Gastroesophageal sphincter (tissue), 4 donors: ENCODE measurements around the gene CD96. TPM values are rescaled to one million over a fixed set of nuclear protein-coding genes. Genes with fewer than 3 reads are reported as not detected.

ENCODE experiments used
- ATAC-seq: fragments of 150-250 bp; one replicate; pipeline ENCODE4 v1.9.1; 2016; ENCODE audit warnings: mild to moderate bottlenecking, moderate library complexity
- H3K27ac ChIP-seq, 4 donors: fragments of 200-600 bp; sonication (generic) in 3 of 4; 1 replicate in 3 of 4; 2 replicates in 1 of 4; pipeline ENCODE4 v1.5.1; 2016 to 2019
- H3K27me3 ChIP-seq: fragments of 200-600 bp; sonication (generic); one replicate; pipeline ENCODE4 v1.5.1; 2019
- H3K36me3 ChIP-seq, 2 donors: fragments of 200-600 bp; sonication (generic); one replicate each; pipeline ENCODE4 v1.5.1; 2019; ENCODE audit warnings: control low read depth in 1 of 2
- H3K4me1 ChIP-seq, 3 donors: fragments of 200-600 bp; sonication (generic); 1 replicate in 2 of 3; 2 replicates in 1 of 3; pipeline ENCODE4 v1.5.1; 2016 to 2019; ENCODE audit warnings: control low read depth in 2 of 3
- H3K4me3 ChIP-seq, 2 donors: fragments of 200-600 bp; sonication (generic); one replicate each; pipeline ENCODE4 v1.5.1; 2019; ENCODE audit warnings: mild to moderate bottlenecking in 1 of 2, moderate library complexity in 1 of 2
- H3K9me3 ChIP-seq, 3 donors: fragments of 200-600 bp; sonication (generic); one replicate each; pipeline ENCODE4 v1.5.1; 2017 to 2019; ENCODE audit warnings: control low read depth in 2 of 3
- EP300 ChIP-seq: sonication (generic); formaldehyde crosslinking; IDR thresholded peaks from one replicate; pipeline ENCODE4 v1.6.1; 2017; ENCODE audit warnings: antibody characterized with exemption, mild to moderate bottlenecking
- POLR2A ChIP-seq, 2 donors: fragments of 450-650 bp; IDR thresholded peaks; one replicate each; pipeline ENCODE4 v1.6.1; 2017; ENCODE audit warnings: antibody characterized with exemption in 2 of 2, mild to moderate bottlenecking in 2 of 2, moderate library complexity in 1 of 2
- POLR2AphosphoS5 ChIP-seq: sonication (generic); formaldehyde crosslinking; IDR thresholded peaks from one replicate; pipeline ENCODE4 v1.6.1; 2017; ENCODE audit warnings: antibody characterized with exemption
- WGBS, 2 donors: methylation state at CpG; one replicate each; pipeline ENCODE4 v1.1.5; 2018; ENCODE audit warnings: low coverage in 1 of 2; 5-methylcytosine and 5-hydroxymethylcytosine counted together
- total RNA-seq, 4 donors: library from RNA; depleted of rRNA; stranded (reverse); fragments of >200 nt; gene quantifications; one replicate each; pipeline ENCODE4 v1.1.0, GENCODE V29; 2016
- TF ChIP-seq, protein P1 (sequence below), 4 experiments: fragments of 200-600 bp in 2 of 4; fragments of 450-650 bp in 2 of 4; sonication (generic) in 1 of 4; IDR thresholded peaks; one replicate each; pipeline ENCODE4 v1.5.1; 2017 to 2019; ENCODE audit warnings: antibody characterized with exemption in 4 of 4, mild to moderate bottlenecking in 2 of 4, moderate library complexity in 2 of 4

Gene CD96
- total RNA-seq, 4 donors from 2014 or later: 0.19 to 1.2 (median 1.0) TPM

DNA sequence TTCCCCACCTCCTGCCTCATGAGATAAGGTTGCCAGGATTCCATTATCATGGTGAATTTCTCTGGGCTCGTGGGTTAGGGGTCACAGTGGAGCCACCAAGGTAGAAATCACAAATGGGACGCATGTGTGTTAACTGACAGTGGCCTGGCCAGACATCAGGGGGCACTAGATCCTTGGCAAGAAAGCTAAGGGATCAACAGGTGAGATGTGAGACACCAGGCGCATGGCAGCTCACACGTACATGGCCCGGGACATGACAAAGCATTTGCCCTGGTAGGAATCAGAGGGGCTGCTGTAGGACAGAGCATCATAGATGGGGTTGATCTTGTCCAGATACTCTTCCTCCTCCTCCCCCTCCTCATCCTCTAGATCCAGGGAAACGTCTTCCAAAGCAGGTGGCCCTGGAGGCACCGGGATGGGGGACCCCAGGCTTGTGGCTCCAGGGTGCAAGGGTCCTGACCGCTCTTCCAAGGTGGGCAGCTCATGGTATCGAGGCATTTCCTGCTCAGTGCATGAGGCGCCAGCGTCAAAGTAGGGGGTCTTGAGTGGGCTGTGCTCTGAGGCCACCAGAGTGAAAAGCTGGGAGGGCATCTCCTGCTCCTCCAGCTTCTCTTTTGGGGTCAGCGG lies 28.5 kb downstream of the CD96 start:
- WGBS, 2 donors: 90 to 93% methylated on average over 2 of the region's 12 CpGs
- Histone ChIP-seq H3K27ac (no peak overlapping the region), H3K27me3 (no peaks in the 10 kb centered on the region), H3K4me3 (no peak overlapping the region), H3K4me1 (no peaks in the 10 kb centered on the region), H3K36me3 (no peaks in the 10 kb centered on the region), H3K9me3 (no peaks in the 10 kb centered on the region)
- TF ChIP-seq POLR2AphosphoS5: no peak
- no peak for ATAC-seq

DNA sequence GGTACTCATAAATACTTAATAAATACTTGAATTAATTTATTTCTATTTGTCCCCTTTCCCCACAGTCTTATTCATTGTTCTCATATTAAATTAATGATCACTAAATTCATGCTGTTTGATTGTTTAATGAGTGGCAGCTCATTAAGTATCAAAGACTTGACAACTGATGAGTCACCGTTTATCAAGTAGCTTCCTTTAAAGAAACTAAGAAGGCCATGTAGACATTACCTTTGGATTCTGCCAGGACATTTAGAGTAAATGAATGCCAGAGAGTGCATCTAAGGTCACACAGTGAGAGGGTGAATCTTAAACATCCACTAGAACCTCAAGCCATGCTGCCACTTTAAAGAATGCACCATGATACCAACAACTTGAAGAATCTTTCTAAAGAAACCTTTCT lies 29.3 kb downstream of the CD96 start:
- Histone ChIP-seq H3K4me3 (no peak overlapping the region), H3K4me1 (no peaks in the 10 kb centered on the region), H3K9me3 (no peaks in the 10 kb centered on the region), H3K27me3 (no peaks in the 10 kb centered on the region), H3K36me3 (no peaks in the 10 kb centered on the region), H3K27ac (no peak overlapping the region)
- TF ChIP-seq POLR2A (IDR thresholded peaks at IDR 0.05) (no peak), EP300 (no peak), POLR2AphosphoS5 (no peak)
- TF ChIP-seq, protein P1, sequence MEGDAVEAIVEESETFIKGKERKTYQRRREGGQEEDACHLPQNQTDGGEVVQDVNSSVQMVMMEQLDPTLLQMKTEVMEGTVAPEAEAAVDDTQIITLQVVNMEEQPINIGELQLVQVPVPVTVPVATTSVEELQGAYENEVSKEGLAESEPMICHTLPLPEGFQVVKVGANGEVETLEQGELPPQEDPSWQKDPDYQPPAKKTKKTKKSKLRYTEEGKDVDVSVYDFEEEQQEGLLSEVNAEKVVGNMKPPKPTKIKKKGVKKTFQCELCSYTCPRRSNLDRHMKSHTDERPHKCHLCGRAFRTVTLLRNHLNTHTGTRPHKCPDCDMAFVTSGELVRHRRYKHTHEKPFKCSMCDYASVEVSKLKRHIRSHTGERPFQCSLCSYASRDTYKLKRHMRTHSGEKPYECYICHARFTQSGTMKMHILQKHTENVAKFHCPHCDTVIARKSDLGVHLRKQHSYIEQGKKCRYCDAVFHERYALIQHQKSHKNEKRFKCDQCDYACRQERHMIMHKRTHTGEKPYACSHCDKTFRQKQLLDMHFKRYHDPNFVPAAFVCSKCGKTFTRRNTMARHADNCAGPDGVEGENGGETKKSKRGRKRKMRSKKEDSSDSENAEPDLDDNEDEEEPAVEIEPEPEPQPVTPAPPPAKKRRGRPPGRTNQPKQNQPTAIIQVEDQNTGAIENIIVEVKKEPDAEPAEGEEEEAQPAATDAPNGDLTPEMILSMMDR (IDR thresholded peaks at IDR 0.05): no peak
- no peak for ATAC-seq
- WGBS, 2 donors: 67 to 89% methylated on average over 1 of the region's 1 CpG

DNA sequence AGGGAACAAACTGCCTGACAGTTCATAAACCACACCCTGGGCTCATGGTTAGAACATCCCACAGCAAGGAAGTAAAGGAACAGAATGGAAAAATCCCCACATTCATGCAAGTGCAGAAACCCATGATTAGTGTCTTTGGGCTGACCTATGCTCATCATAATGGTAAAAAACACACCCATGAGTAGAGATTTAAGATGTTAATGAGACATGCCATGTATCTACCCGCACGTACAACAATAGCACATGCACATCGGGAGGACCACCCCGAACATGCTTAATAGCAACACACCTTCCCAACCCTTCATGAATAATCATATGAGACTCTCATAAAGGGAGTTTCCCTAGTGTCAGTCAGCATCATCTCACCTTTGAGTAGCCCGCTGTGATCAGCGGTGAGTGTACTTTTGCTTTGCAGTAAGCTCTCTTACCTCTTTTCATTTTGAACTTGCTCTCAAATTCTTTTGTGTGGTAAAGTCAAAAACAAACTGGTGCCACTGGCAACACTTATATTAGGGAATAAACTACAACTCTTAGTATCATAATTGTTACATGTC lies 30.0 kb downstream of the CD96 start:
- no peak overlapping the region for H3K4me3 ChIP-seq
- no peak for ATAC-seq
- no peaks in the 10 kb centered on the region for H3K9me3 ChIP-seq
- TF ChIP-seq POLR2AphosphoS5: no peak
- no peak for TF ChIP-seq POLR2A (IDR thresholded peaks at IDR 0.05)
- TF ChIP-seq, protein P1 (IDR thresholded peaks at IDR 0.05): no peak
- TF ChIP-seq EP300: no peak
- H3K27me3 ChIP-seq: no peaks in the 10 kb centered on the region
- H3K27ac ChIP-seq: no peak overlapping the region
- no peaks in the 10 kb centered on the region for H3K36me3 ChIP-seq
- WGBS, 2 donors: 95 to 98% methylated on average over 6 of the region's 6 CpGs
- H3K4me1 ChIP-seq: no peaks in the 10 kb centered on the region

DNA sequence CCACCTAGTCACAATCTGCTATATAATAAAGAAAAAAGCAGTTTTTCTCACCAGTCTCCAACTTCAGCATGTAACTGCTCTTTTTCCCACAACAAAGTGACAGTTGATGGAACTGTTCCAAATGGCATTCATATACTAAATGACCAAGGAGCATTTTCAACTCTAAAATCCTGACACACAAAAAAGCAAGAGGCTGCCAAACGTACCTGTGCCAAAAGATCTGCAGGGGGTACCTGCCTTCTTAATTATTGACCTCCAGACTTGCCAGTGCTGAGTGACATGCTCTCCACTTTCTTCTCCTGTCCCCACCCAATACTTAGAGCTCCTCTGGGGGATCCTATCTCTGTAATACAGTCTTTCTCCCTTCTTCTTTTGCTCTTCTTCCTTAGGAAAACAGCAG lies 35.1 kb downstream of the CD96 start:
- no peak overlapping the region for H3K4me3 ChIP-seq
- ATAC-seq: no peak
- no peaks in the 10 kb centered on the region for H3K4me1 ChIP-seq
- no peaks in the 10 kb centered on the region for H3K27me3 ChIP-seq
- TF ChIP-seq EP300 (no peak), POLR2AphosphoS5 (no peak), POLR2A (IDR thresholded peaks at IDR 0.05) (no peak)
- TF ChIP-seq, protein P1 (IDR thresholded peaks at IDR 0.05): no peak
- H3K36me3 ChIP-seq: no peaks in the 10 kb centered on the region
- 38 to 39% methylated on average over 1 of the region's 1 CpG for WGBS, 2 donors
- H3K27ac ChIP-seq: no peak overlapping the region
- no peaks in the 10 kb centered on the region for H3K9me3 ChIP-seq

DNA sequence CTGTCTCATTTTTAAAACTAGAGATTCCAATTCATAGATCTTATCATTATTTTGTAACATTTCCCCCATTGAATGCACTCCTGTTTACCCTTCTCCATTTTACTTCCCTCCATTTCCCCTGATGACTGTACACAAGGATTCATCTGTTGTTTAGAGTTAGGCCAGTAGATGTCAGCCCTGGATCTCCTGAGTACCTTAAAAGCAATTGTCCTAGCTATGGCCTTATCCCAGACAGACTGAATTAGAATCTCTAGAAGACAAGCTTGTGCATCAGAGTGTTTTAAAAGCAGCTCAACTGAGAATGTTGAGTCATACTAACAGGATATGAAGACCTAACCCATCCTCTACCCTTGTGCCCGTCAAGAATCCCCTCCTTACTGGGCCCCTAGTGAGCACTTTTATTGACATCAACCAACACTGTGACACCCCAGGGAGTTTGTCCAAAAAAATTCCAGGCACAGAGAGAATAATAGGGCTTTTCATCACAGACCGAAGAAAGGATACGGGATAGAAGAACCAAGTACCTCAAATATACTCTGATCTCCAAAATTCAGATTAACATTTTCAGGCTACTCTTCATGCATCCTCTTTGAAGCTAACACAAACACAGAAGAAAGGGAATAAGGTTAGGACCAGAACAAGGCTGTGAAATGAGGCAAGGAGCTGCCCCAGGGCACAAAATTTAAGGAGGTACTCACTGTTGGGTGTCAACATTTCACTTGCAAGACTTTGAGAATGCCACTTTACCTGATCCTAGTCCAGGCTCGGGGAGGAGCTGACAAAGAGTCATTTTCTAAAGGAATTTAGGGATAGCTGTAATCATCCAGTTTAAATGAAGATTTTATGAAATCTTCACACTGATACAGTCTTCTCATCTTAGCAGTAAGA lies 36.0 kb downstream of the CD96 start:
- no peak overlapping the region for H3K4me3 ChIP-seq
- no peaks in the 10 kb centered on the region for H3K4me1 ChIP-seq
- WGBS, 2 donors: 71 to 79% methylated on average over 4 of the region's 4 CpGs
- no peaks in the 10 kb centered on the region for H3K27me3 ChIP-seq
- H3K9me3 ChIP-seq: no peaks in the 10 kb centered on the region
- TF ChIP-seq POLR2AphosphoS5 (no peak), POLR2A (IDR thresholded peaks at IDR 0.05) (no peak), EP300 (no peak)
- TF ChIP-seq, protein P1 (IDR thresholded peaks at IDR 0.05): no peak
- no peak overlapping the region for H3K27ac ChIP-seq
- ATAC-seq: no peak
- no peaks in the 10 kb centered on the region for H3K36me3 ChIP-seq
